ENCODE results near the gene AKAP8L.

DNA sequence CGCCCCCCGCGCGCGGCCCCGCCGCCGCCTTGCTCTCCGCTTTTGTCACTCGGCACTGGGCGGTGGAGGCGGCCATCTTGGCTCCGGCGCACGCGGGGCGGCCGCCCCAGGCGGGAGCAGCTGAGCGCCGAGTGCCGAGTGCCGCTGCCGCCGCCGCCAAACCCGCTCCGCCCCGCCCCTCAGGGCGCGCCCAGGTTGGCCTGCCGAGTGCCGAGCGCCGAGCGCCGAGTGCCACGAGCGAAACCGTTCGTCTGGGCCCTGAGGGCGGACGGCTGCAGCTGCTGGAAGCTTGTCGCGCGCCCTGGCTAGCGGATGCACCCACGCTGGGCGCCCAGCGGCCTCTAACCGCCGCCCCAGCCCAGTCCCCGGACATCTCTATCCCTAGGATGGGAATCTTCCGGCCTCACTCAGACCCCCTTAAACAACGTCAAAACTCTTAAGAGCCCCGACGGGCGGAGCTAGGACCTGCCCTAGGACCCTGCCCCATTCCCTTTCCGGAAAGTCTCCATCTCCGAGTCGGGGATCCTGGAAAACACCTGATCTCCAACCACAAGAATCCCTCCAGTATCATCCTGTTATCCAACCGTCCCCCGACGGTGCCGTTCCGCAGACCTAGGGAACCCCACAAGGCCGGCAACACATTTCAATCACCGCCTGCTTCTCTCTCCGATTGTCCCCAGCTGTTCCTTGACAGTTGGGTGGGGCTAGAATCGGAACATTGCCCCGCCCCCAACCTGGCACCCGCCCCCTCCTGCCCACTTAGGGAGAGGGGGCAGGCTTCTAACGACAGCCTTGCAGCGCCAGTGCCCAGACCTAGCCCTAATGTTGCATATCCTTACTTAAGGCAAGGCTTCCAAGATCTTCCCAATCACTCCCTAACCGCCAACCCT is 14.1 kb upstream of the AKAP8L start:
- TF ChIP-seq, protein P1, sequence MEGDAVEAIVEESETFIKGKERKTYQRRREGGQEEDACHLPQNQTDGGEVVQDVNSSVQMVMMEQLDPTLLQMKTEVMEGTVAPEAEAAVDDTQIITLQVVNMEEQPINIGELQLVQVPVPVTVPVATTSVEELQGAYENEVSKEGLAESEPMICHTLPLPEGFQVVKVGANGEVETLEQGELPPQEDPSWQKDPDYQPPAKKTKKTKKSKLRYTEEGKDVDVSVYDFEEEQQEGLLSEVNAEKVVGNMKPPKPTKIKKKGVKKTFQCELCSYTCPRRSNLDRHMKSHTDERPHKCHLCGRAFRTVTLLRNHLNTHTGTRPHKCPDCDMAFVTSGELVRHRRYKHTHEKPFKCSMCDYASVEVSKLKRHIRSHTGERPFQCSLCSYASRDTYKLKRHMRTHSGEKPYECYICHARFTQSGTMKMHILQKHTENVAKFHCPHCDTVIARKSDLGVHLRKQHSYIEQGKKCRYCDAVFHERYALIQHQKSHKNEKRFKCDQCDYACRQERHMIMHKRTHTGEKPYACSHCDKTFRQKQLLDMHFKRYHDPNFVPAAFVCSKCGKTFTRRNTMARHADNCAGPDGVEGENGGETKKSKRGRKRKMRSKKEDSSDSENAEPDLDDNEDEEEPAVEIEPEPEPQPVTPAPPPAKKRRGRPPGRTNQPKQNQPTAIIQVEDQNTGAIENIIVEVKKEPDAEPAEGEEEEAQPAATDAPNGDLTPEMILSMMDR (IDR thresholded peaks at IDR 0.05) = no peak
- TF ChIP-seq POLR2A (IDR thresholded peaks at IDR 0.05) = peak; percentile 22 to 46
